ENCODE data around the gene C13orf46. TPM values are rescaled to one million over a fixed set of nuclear protein-coding genes. Genes with fewer than 3 reads are reported as not detected.

C13orf46 gene
- total and polyA plus RNA-seq, 4 donors: 0.13 to 3.5 (median 1.3) TPM

GRCh38 chr13:113948034-113948742, 25.7 kb downstream of the C13orf46 start:
- Histone ChIP-seq H3K9me3 (ENCODE audit: control insufficient read depth, low read length) (no peaks in the 10 kb centered on the region), H3K4me3 (ENCODE audit: low read length in 2 of 2) (no peak overlapping the region), H3K4me1 (ENCODE audit: control insufficient read depth in 1 of 2, insufficient read depth in 2 of 2, low read length in 2 of 2) (no peaks in the 10 kb centered on the region), H3K36me3 (ENCODE audit: control insufficient read depth in 1 of 2, insufficient read depth in 2 of 2, low read length in 1 of 2) (no peaks in the 10 kb centered on the region), H3K27me3 (ENCODE audit: control insufficient read depth in 1 of 2, insufficient read depth in 2 of 2, low read length in 1 of 2) (no peaks in the 10 kb centered on the region), H3K27ac (ENCODE audit: low read depth in 1 of 2, low read length in 2 of 2) (no peak overlapping the region)
- no peak for ATAC-seq (ENCODE audit: low FRiP score)
- 75% methylated on average over 14 of the region's 14 CpGs for WGBS, 2 donors
- DNase-seq: peak; percentile 43 to 56
- intact Hi-C loops (cut with DNase I): no loop called here

DNA sequence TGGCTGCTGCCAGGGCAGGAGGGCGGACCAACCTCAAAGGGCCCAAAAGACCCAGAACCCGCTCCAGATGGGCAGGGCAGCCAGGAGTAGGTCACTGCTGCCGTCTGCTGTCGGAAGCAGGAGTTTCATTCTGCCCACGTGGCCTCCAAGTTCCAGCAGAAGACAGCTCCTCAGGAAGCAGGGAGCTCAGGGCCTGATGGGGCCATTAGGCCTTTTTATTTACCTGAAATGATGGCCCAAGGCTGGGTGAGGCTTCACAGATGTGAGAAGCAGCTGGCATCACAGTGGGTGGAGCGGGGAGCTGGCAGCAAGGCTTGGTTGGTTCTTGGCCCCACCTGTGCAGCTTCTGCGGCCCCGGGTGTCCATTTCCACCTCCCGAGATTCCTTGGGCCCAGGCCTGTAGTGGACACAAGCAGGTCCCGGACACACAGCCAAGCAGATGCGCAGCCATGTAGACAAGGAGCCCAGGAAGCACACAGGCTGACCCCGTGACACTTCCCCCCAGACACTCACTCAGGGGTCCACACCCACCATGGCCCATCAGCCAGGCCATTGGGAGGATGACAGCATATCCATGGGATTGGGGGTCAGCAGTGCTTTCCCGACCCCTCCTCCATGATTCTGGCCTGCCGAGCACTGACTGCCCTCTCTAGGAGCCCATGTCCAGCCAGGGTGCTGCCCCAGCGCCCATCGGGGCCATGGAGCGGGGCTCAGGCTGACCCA, 26.4 kb downstream of the C13orf46 start:
- no peak overlapping the region for H3K4me3 ChIP-seq (ENCODE audit: low read length in 2 of 2)
- no peaks in the 10 kb centered on the region for H3K27me3 ChIP-seq (ENCODE audit: control insufficient read depth in 1 of 2, insufficient read depth in 2 of 2, low read length in 1 of 2)
- no peaks in the 10 kb centered on the region for H3K4me1 ChIP-seq (ENCODE audit: control insufficient read depth in 1 of 2, insufficient read depth in 2 of 2, low read length in 2 of 2)
- H3K9me3 ChIP-seq (ENCODE audit: control insufficient read depth, low read length): no peaks in the 10 kb centered on the region
- intact Hi-C loops (cut with DNase I): loop anchor here (1.0 to 2.0 kb wide), 2 partner anchors 130 to 131 kb away; no protein-coding TSS in a partner anchor
- H3K36me3 ChIP-seq (ENCODE audit: control insufficient read depth in 1 of 2, insufficient read depth in 2 of 2, low read length in 1 of 2): no peaks in the 10 kb centered on the region
- WGBS, 2 donors: 62 to 64% methylated on average over 17 of the region's 17 CpGs
- peak; percentile 80 to 87 for DNase-seq
- no peak overlapping the region for H3K27ac ChIP-seq (ENCODE audit: low read depth in 1 of 2, low read length in 2 of 2)
- ATAC-seq (ENCODE audit: low FRiP score): peak; percentile 44

GRCh38 chr13:113946409-113947181, 27.3 kb downstream of the C13orf46 start:
- DNase-seq (peak; percentile 38 to 75), ATAC-seq (ENCODE audit: low FRiP score) (no peak)
- H3K36me3 ChIP-seq (ENCODE audit: control insufficient read depth in 1 of 2, insufficient read depth in 2 of 2, low read length in 1 of 2): no peaks in the 10 kb centered on the region
- intact Hi-C loops (cut with DNase I): loop anchor here (1.0 to 2.0 kb wide), 2 partner anchors 129 to 130 kb away; no protein-coding TSS in a partner anchor
- H3K4me3 ChIP-seq (ENCODE audit: low read length in 2 of 2): no peak overlapping the region
- H3K4me1 ChIP-seq (ENCODE audit: control insufficient read depth in 1 of 2, insufficient read depth in 2 of 2, low read length in 2 of 2): no peaks in the 10 kb centered on the region
- whole genome bisulfite sequencing, 2 donors: 80 to 85% methylated on average over 26 of the region's 26 CpGs
- no peaks in the 10 kb centered on the region for H3K27me3 ChIP-seq (ENCODE audit: control insufficient read depth in 1 of 2, insufficient read depth in 2 of 2, low read length in 1 of 2)
- no peak overlapping the region for H3K27ac ChIP-seq (ENCODE audit: low read depth in 1 of 2, low read length in 2 of 2)
- H3K9me3 ChIP-seq (ENCODE audit: control insufficient read depth, low read length): no peaks in the 10 kb centered on the region

- peak; percentile 49 to 69 for DNase-seq
- H3K27ac ChIP-seq (ENCODE audit: low read depth in 1 of 2, low read length in 2 of 2): no peak overlapping the region
- WGBS, 2 donors: 95% methylated on average over 26 of the region's 26 CpGs
Measured at GRCh38 chr13:113945857-113946408, 27.9 kb downstream of the C13orf46 start.

GRCh38 chr13:113943821-113944565, 29.9 kb downstream of the C13orf46 start:
- Histone ChIP-seq H3K4me1 (ENCODE audit: control insufficient read depth in 1 of 2, insufficient read depth in 2 of 2, low read length in 2 of 2) (no peaks in the 10 kb centered on the region), H3K9me3 (ENCODE audit: control insufficient read depth, low read length) (no peaks in the 10 kb centered on the region), H3K4me3 (ENCODE audit: low read length in 2 of 2) (no peak overlapping the region), H3K27me3 (ENCODE audit: control insufficient read depth in 1 of 2, insufficient read depth in 2 of 2, low read length in 1 of 2) (no peaks in the 10 kb centered on the region), H3K27ac (ENCODE audit: low read depth in 1 of 2, low read length in 2 of 2) (no peak overlapping the region), H3K36me3 (ENCODE audit: control insufficient read depth in 1 of 2, insufficient read depth in 2 of 2, low read length in 1 of 2) (no peaks in the 10 kb centered on the region)
- ATAC-seq (ENCODE audit: low FRiP score): no peak
- WGBS, 2 donors: 91 to 94% methylated on average over 16 to 19 of the region's 19 CpGs
- DNase-seq: peak; percentile 43 to 71
- intact Hi-C loops (cut with DNase I): no loop called here

More at GRCh38 chr13:113945857-113946408, 27.9 kb downstream of the C13orf46 start:
- no peaks in the 10 kb centered on the region for H3K27me3 ChIP-seq (ENCODE audit: control insufficient read depth in 1 of 2, insufficient read depth in 2 of 2, low read length in 1 of 2)
- H3K36me3 ChIP-seq (ENCODE audit: control insufficient read depth in 1 of 2, insufficient read depth in 2 of 2, low read length in 1 of 2): no peaks in the 10 kb centered on the region
- intact Hi-C loops (cut with DNase I): loop anchor here in 1 of 2 donors (2.0 kb wide), 1 partner anchor 129 kb away; no protein-coding TSS in a partner anchor
- no peaks in the 10 kb centered on the region for H3K9me3 ChIP-seq (ENCODE audit: control insufficient read depth, low read length)
- H3K4me3 ChIP-seq (ENCODE audit: low read length in 2 of 2): no peak overlapping the region
- no peaks in the 10 kb centered on the region for H3K4me1 ChIP-seq (ENCODE audit: control insufficient read depth in 1 of 2, insufficient read depth in 2 of 2, low read length in 2 of 2)
- no peak for ATAC-seq (ENCODE audit: low FRiP score)

- intact Hi-C loops (cut with DNase I): no loop called here
- DNase-seq (peak in 1 of 2 donors; percentile 77), ATAC-seq (ENCODE audit: low FRiP score) (no peak)
- H3K9me3 ChIP-seq (ENCODE audit: control insufficient read depth, low read length): no peaks in the 10 kb centered on the region
- H3K36me3 ChIP-seq (ENCODE audit: control insufficient read depth in 1 of 2, insufficient read depth in 2 of 2, low read length in 1 of 2): no peaks in the 10 kb centered on the region
- H3K4me1 ChIP-seq (ENCODE audit: control insufficient read depth in 1 of 2, insufficient read depth in 2 of 2, low read length in 2 of 2): no peaks in the 10 kb centered on the region
- no peak overlapping the region for H3K27ac ChIP-seq (ENCODE audit: low read depth in 1 of 2, low read length in 2 of 2)
- 95% methylated on average over 23 of the region's 23 CpGs for WGBS, 2 donors
- H3K27me3 ChIP-seq (ENCODE audit: control insufficient read depth in 1 of 2, insufficient read depth in 2 of 2, low read length in 1 of 2): no peaks in the 10 kb centered on the region
- H3K4me3 ChIP-seq (ENCODE audit: low read length in 2 of 2): no peak overlapping the region
Measured at GRCh38 chr13:113942591-113943103, 31.2 kb downstream of the C13orf46 start.

DNA sequence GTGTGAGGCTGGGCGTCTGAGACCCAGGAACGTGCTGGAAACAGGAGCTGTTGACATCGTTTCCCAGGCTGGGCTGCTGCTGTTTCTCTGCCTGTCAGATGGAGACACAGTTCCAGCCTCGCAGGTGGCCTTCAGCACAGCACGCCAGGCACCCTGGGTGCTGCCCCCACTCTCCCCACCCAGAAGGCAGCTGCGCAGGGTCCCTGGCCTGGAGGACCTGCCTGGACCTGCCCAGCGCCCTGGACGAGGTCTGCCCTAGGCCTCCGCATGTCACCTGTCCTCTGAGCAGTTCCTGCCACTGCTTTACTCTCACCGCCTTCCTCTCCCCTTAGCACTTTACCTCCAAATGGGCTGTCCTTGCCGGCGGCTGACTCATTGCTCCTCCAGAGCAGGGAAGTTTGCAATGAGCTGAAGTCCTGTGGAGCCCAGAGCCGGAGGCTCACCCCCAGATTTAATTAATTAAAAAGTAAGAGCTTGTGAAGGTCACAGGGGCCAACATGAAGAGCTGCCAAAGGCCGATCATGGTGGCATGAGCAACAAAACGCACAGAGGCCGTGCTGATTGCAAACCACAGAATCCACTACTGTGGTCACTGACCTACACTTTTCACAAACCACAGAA, 32.2 kb downstream of the C13orf46 start:
- H3K4me3 ChIP-seq (ENCODE audit: low read length in 2 of 2): no peak overlapping the region
- no peak overlapping the region for H3K27ac ChIP-seq (ENCODE audit: low read depth in 1 of 2, low read length in 2 of 2)
- no peaks in the 10 kb centered on the region for H3K4me1 ChIP-seq (ENCODE audit: control insufficient read depth in 1 of 2, insufficient read depth in 2 of 2, low read length in 2 of 2)
- no peaks in the 10 kb centered on the region for H3K9me3 ChIP-seq (ENCODE audit: control insufficient read depth, low read length)
- no peaks in the 10 kb centered on the region for H3K27me3 ChIP-seq (ENCODE audit: control insufficient read depth in 1 of 2, insufficient read depth in 2 of 2, low read length in 1 of 2)
- H3K36me3 ChIP-seq (ENCODE audit: control insufficient read depth in 1 of 2, insufficient read depth in 2 of 2, low read length in 1 of 2): no peaks in the 10 kb centered on the region
- WGBS, 2 donors: 92 to 93% methylated on average over 16 of the region's 16 CpGs
- DNase-seq: peak in 1 of 2 donors; percentile 63
- ATAC-seq (ENCODE audit: low FRiP score): no peak
- intact Hi-C loops (cut with DNase I): no loop called here
